Measurements from ENCODE around the gene KRTAP5-7. TPM values are rescaled to one million over a fixed set of nuclear protein-coding genes. Genes with fewer than 3 reads are reported as not detected.
A peak's percentile ranks its signal among the peaks of the same experiment; 100 is the strongest.
"Not testable (repeated sequence)": the region's sequence is repeated elsewhere in the genome, so short reads cannot be mapped to it uniquely, and the experiment has no call there.

KRTAP5-7 gene
- total and polyA plus RNA-seq, 5 experiments from 2014 or later, result 0.55 TPM; not detected in 4

- Mint-ChIP-seq H3K4me3 (no peak overlapping the region), H3K27ac (no peak overlapping the region), H3K9me3 (peaks cover 0 to 7% (median 0%) of the 10 kb centered on the region in 9 donors), H3K36me3 (peaks cover 0 to 3% (median 0%) of the 10 kb centered on the region in 3 donors), H3K4me1 (no peaks in the 10 kb centered on the region), H3K27me3 (peaks cover 9 to 23% (median 13%) of the 10 kb centered on the region in 5 donors)
- ATAC-seq (no peak), DNase-seq (no peak)
- POLR2A ChIA-PET, result no interaction called here
Observed at GRCh38 chr11:71556018-71556417, 29.0 kb downstream of the KRTAP5-7 start.

DNA sequence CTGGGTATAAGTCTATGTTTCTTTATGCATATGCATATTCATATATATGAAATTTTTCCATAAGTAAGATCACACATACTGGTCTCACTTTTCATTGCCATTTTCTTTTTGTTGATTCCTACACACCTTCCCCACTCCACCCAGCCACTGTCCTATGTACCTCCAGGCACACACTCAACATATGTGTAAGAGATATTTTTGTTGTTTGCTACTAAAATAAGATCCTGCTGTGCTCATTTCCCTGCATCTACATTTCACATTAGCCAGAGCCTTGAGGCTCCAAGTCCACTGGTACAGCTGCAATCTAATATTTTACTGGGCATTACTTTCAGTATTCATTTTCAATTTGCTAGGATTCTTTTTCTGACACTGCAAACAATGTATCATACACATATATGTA is 30.2 kb downstream of the KRTAP5-7 start:
- Mint-ChIP-seq H3K36me3 (peaks cover 0 to 9% (median 0%) of the 10 kb centered on the region in 3 donors), H3K9me3 (peaks cover 0 to 11% (median 0%) of the 10 kb centered on the region in 9 donors), H3K4me3 (no peak overlapping the region), H3K27ac (no peak overlapping the region), H3K4me1 (no peaks in the 10 kb centered on the region), H3K27me3 (peaks cover 9 to 30% (median 20%) of the 10 kb centered on the region in 5 donors)
- no peak for ATAC-seq
- no peak for DNase-seq
- POLR2A ChIA-PET, result no interaction called here

DNA sequence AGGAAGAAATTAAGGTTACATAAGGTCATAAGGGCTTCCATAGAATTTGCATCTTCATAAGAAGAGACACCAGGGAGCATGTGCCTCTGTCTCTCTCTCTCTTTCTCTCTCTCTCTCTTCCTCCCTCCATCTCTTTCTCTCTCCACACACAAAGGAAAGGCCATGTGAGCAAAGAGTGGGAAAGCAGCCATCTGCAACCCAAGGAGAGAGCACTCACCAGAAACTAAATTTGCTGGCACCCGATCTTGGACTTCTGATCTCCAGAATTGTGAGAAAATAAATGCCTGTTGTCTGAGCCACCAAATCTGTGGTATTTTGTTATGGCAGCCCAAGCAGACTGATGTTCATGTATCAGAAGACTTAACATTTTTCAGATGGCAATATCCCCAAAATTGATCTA is 31.9 kb downstream of the KRTAP5-7 start:
- Mint-ChIP-seq H3K27me3 (peaks cover 21 to 45% (median 28%) of the 10 kb centered on the region in 5 donors), H3K27ac (no peak overlapping the region), H3K36me3 (peaks cover 0 to 9% (median 0%) of the 10 kb centered on the region in 3 donors), H3K4me1 (peaks cover 0 to 4% (median 2%) of the 10 kb centered on the region in 4 donors), H3K4me3 (no peak overlapping the region), H3K9me3 (peaks cover 0 to 11% (median 0%) of the 10 kb centered on the region in 9 donors)
- no peak for DNase-seq
- ATAC-seq, result no peak
- POLR2A ChIA-PET, result no interaction called here

- H3K27me3 Mint-ChIP-seq, result peaks cover 36 to 64% (median 40%) of the 10 kb centered on the region in 5 donors
- peaks cover 0 to 4% (median 2%) of the 10 kb centered on the region in 4 donors for H3K4me1 Mint-ChIP-seq
- H3K4me3 Mint-ChIP-seq, result no peak overlapping the region
- DNase-seq (no peak), ATAC-seq (no peak)
- H3K9me3 Mint-ChIP-seq, result peaks cover 0 to 11% (median 0%) of the 10 kb centered on the region in 9 donors
- H3K36me3 Mint-ChIP-seq, result peaks cover 0 to 9% (median 0%) of the 10 kb centered on the region in 3 donors
- H3K27ac Mint-ChIP-seq, result no peak overlapping the region
- POLR2A ChIA-PET, result no interaction called here
Observed at GRCh38 chr11:71562120-71562519, 35.1 kb downstream of the KRTAP5-7 start.

DNA sequence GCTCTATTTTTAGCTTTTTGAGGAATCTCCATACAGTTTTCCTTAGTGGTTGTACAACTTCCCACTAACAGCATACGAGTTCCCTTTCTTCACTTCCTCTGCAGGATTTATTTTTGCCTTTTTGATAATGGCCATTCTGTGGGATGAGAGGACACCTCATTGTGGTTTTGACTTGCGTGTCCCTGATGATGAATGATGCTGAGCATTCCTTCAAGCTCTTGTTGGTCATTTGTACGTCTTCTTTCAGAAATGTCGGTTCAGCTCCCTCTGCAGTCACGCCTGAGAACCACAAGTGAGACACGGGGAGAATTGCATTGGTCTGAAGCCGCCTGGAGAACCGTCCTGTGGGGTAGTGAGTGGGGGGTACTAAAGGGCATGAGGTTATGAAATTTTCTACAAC is 36.3 kb downstream of the KRTAP5-7 start:
- POLR2A ChIA-PET, result no interaction called here
- peaks cover 0 to 11% (median 0%) of the 10 kb centered on the region in 9 donors for H3K9me3 Mint-ChIP-seq
- DNase-seq, result peak in 1 of 10 donors; percentile 12
- peaks cover 0 to 4% (median 2%) of the 10 kb centered on the region in 4 donors for H3K4me1 Mint-ChIP-seq
- peaks cover 38 to 70% (median 39%) of the 10 kb centered on the region in 5 donors for H3K27me3 Mint-ChIP-seq
- H3K27ac Mint-ChIP-seq, result no peak overlapping the region
- H3K36me3 Mint-ChIP-seq, result peaks cover 0 to 9% (median 0%) of the 10 kb centered on the region in 3 donors
- ATAC-seq, result no peak
- H3K4me3 Mint-ChIP-seq, result no peak overlapping the region

- POLR2A ChIA-PET, result no interaction called here
- Mint-ChIP-seq H3K4me3 (no peak overlapping the region), H3K36me3 (peaks cover 0 to 9% (median 0%) of the 10 kb centered on the region in 3 donors), H3K27ac (no peak overlapping the region), H3K9me3 (peaks cover 0 to 11% (median 0%) of the 10 kb centered on the region in 9 donors), H3K4me1 (peaks cover 0 to 4% (median 2%) of the 10 kb centered on the region in 4 donors), H3K27me3 (peaks cover 37 to 63% (median 39%) of the 10 kb centered on the region in 5 donors)
- DNase-seq (no peak), ATAC-seq (no peak)
Observed at GRCh38 chr11:71564430-71564829, 37.4 kb downstream of the KRTAP5-7 start.

- no peak for DNase-seq
- POLR2A ChIA-PET, result no interaction called here
- no peak for ATAC-seq
- H3K36me3 Mint-ChIP-seq, result peaks cover 0 to 9% (median 0%) of the 10 kb centered on the region in 3 donors
- peaks cover 37 to 62% (median 39%) of the 10 kb centered on the region in 5 donors for H3K27me3 Mint-ChIP-seq
- H3K9me3 Mint-ChIP-seq, result peaks cover 0 to 11% (median 0%) of the 10 kb centered on the region in 9 donors
- H3K4me3 Mint-ChIP-seq, result peak within 1 kb of the TSS in 1 of 10 donors; percentile 31
- H3K4me1 Mint-ChIP-seq, result peaks cover 0 to 4% (median 2%) of the 10 kb centered on the region in 4 donors
- H3K27ac Mint-ChIP-seq, result peak within 1 kb of the TSS in 1 of 10 donors; percentile 2
Observed at GRCh38 chr11:71565263-71565662, 38.2 kb downstream of the KRTAP5-7 start, which contains the start of gene KRTAP5-10. KRTAP5-10 (plus strand) TSS chr11:71565563; CDS start chr11:71565588, 25 bp downstream.

DNA sequence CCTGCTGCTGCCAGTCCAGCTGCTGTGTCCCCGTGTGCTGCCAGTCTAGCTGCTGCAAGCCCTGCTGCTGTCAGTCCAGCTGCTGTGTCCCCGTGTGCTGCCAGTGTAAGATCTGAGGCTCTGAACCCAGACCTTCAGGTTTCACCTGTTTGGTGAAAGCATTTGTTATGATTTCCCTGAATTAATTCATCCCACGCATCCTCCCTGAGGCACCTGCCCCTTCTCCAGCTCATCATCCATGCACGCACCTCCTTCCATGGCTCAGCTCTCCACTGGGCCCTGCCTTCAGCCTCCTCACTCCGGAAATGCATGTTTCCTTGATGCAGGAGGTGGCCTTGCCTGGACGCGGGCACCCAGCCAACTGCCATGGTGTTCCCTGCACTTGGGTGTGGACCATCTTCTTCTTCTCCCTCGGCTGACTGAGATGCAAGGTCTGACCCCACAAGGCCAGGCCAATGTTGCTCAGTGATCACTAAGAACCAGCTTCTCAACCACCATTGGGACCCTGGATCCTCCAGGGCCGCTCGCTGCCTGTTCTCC is 39.1 kb downstream of the KRTAP5-7 start:
- DNase-seq (no peak), ATAC-seq (no peak)
- H3K4me3 Mint-ChIP-seq, result peak overlapping the region in 1 of 10 donors; percentile 31
- POLR2A ChIA-PET, result no interaction called here
- H3K9me3 Mint-ChIP-seq, result peaks cover 0 to 3% (median 0%) of the 10 kb centered on the region in 9 donors
- peaks cover 0 to 4% (median 2%) of the 10 kb centered on the region in 4 donors for H3K4me1 Mint-ChIP-seq
- H3K27me3 Mint-ChIP-seq, result peaks cover 37 to 67% (median 41%) of the 10 kb centered on the region in 5 donors
- H3K27ac Mint-ChIP-seq, result no peak overlapping the region
- H3K36me3 Mint-ChIP-seq, result peaks cover 0 to 5% (median 0%) of the 10 kb centered on the region in 3 donors

- POLR2A ChIA-PET, DNase-seq, H3K27ac Mint-ChIP-seq, ATAC-seq, H3K9me3 Mint-ChIP-seq, H3K4me3 Mint-ChIP-seq, H3K4me1 Mint-ChIP-seq, H3K36me3 Mint-ChIP-seq: not testable (repeated sequence)
- peaks cover 34 to 60% (median 35%) of the 10 kb centered on the region in 5 donors for H3K27me3 Mint-ChIP-seq
Observed at GRCh38 chr11:71566626-71567599, 39.8 kb downstream of the KRTAP5-7 start.

- H3K36me3 Mint-ChIP-seq, DNase-seq, ATAC-seq, POLR2A ChIA-PET, H3K27ac Mint-ChIP-seq, H3K4me1 Mint-ChIP-seq, H3K4me3 Mint-ChIP-seq, H3K9me3 Mint-ChIP-seq: not testable (repeated sequence)
- peaks cover 34 to 57% (median 35%) of the 10 kb centered on the region in 5 donors for H3K27me3 Mint-ChIP-seq
Observed at GRCh38 chr11:71567633-71568032, 40.6 kb downstream of the KRTAP5-7 start.

DNA sequence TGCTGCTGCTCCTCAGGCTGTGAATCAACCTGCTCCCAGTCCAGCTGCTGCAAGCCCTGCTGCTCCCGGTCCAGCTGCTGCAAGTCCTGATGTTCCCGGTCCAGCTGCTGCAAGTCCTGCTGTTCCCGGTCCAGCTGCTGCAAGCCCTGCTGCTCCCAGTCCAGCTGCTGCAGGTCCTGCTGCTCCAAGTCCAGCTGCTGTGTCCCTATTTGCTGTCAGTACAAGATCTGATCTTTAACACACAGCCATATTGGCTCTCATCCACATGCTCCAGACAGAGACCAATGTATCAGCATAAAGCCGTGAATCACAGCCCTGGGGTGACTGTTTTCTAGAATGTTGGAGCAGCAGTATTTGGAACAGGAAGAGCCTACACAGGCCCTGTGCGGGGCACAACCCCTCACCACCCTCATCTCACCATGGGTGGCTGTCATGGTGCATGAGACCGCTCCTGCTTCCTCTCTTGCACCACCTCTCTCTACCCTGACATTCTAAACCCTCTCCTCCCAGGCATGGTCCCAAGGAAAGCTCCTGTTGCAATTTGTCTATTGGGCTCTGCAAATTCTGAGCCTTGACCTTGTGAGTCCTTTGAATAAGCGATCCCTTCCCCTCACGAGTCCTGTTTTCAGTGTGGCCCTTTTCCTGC is 41.8 kb downstream of the KRTAP5-7 start:
- Mint-ChIP-seq H3K4me1 (peaks cover 0 to under 1% (median 0%) of the 10 kb centered on the region in 4 donors), H3K9me3 (no peaks in the 10 kb centered on the region), H3K27me3 (peaks cover 24 to 45% (median 27%) of the 10 kb centered on the region in 5 donors), H3K27ac (no peak overlapping the region), H3K4me3 (no peak overlapping the region), H3K36me3 (no peaks in the 10 kb centered on the region)
- POLR2A ChIA-PET, result no interaction called here
- ATAC-seq (no peak), DNase-seq (no peak)

GRCh38 chr11:71571101-71571850 is 44.2 kb downstream of the KRTAP5-7 start:
- DNase-seq, H3K9me3 Mint-ChIP-seq, H3K27ac Mint-ChIP-seq, H3K4me1 Mint-ChIP-seq, H3K36me3 Mint-ChIP-seq, POLR2A ChIA-PET, H3K4me3 Mint-ChIP-seq, ATAC-seq: not testable (repeated sequence)
- H3K27me3 Mint-ChIP-seq, result peaks cover 13 to 26% (median 15%) of the 10 kb centered on the region in 5 donors

Measured in naive thymus-derived CD8-positive, alpha-beta T cell (primary cell).